Keratinocyte (primary cell): ENCODE data around the gene G6PD.
"Not testable (repeated sequence)": the region's sequence is repeated elsewhere in the genome, so short reads cannot be mapped to it uniquely, and the experiment has no call there.

ENCODE experiments used
- CTCF ChIP-seq, 3 experiments: IDR thresholded peaks in 1 of 3; conservative IDR thresholded peaks in 1 of 3; optimal IDR thresholded peaks in 1 of 3; 2 replicates in 2 of 3; 3 replicates in 1 of 3; pipeline versions ENCODE3 to v1.5.1; 2011; ENCODE audit warnings: low read length in 3 of 3, mild to moderate bottlenecking in 3 of 3, moderate library complexity in 2 of 3, control low read depth in 1 of 3, inconsistent platforms in 1 of 3; ENCODE audit not compliant: insufficient read depth in 2 of 3; ENCODE audit errors: extremely low read depth in 1 of 3
- EZH2 ChIP-seq: IDR thresholded peaks from one replicate; pipeline ENCODE4 v1.6.1; 2012; ENCODE audit warnings: inconsistent platforms, mild to moderate bottlenecking, low read length, moderate library complexity

- not testable (repeated sequence) for TF ChIP-seq CTCF (optimal IDR thresholded peaks at IDR 0.05 in 1 of 3, IDR thresholded peaks at IDR 0.05 in 1 of 3, conservative IDR thresholded peaks at IDR 0.05 in 1 of 3; ENCODE audit: extremely low read depth in 1 of 3, insufficient read depth in 2 of 3, low read length in 3 of 3); EZH2
Observed at GRCh38 chrX:154540365-154540764, 6.3 kb downstream of the G6PD start.
